Hindlimb muscle (tissue), 1 donor: ENCODE measurements around the gene OPCML. TPM values are rescaled to one million over a fixed set of nuclear protein-coding genes. Genes with fewer than 3 reads are reported as not detected.

Source experiments
- DNase-seq: peaks from one replicate; pipeline ENCODE4 v3.0.0-alpha.2; 2013
- polyA plus RNA-seq: library from polyadenylated mRNA; unstranded; fragments of 120-200 nt; gene quantifications from one replicate; pipeline ENCODE4 v1.2.1, GENCODE V29; 2013; ENCODE audit not compliant: insufficient read length

OPCML gene
- polyA plus RNA-seq, 1 donor, result 1.1 TPM

DNA sequence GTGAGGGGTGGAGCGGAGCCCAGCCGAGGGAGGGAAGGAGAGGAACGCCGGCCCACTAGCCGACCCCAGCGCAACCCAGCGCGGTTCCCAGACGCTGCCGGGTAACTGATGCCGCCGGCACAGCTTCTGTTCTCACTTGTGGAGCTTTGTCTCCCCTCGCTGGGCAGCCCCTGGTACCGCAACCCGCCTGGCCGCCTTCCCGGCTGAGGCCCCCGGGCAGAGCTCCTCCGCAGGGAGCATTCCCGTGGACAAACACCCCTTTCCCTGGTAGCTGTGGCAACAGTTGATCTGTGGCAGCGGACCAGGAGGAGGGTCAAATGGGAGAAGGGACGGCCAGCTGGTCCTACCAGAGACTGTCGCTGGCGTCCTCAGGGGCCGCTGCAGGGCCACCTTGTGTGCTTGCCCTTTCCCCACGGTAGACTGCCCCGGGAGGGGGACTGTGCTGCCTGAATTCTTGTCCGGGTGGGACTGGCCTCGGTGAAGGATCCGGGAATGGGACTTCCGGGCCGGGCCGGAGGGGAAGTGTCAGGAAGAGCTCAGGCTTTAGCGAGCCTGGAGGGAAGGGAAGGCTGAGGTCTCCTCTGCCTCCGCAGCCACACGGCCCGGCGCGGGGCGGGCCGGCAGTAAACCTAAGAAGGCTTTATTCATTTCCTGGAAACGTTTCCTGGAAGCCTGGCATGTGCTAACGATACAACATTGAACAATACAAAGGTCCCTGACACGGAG is 468.0 kb downstream of the OPCML start:
- peak; percentile 73 for DNase-seq

DNA sequence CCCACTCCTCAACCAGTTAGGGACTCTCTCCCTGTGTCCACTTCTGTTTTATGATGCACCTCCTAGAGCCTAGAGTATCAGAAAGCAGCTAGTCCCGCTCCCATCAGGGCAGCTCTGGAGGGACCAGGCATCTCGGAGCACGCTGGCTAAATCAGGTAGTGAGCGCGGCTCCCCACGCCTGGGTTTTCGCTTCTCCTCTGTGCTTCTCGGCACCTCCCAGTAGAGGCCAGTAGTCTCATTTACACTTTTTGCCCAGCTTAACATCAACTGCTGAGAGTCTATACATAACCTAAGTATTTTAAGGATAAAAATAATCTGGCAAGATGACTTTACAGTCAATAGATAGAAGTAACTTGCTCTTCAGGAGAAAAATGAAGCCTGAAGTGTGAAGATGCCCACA is 473.8 kb downstream of the OPCML start:
- DNase-seq, result no peak

DNA sequence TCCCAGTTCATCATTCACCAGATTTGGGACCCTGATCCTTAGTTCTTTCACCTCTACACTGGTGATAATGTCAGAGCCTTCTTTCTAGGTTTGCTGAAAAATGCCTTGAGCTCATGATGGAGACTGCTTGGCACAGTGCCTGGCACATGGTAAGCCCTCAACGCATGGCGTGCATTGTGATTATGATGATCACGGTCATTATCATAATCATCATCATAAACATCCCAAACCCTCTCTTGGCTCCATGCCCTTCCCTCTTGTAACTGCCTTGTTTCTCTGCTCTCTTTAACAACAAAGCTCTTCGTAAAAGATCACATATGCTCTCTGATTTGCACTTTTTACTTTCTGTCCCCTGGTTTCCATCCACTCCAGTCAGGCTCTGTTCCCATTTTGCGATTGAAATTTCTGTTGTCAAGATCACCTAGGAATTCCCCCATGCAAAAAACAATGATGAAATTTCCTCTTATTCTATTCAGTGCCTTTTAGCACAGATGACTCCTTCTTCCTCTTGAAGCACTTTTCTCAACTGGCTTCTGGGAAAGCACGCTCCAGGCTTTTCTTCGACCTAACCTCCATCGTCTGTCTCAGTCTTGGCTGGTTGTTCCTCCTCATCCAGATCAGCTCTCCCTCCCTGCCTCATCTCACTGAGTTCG is 479.1 kb downstream of the OPCML start:
- DNase-seq, result no peak

DNA sequence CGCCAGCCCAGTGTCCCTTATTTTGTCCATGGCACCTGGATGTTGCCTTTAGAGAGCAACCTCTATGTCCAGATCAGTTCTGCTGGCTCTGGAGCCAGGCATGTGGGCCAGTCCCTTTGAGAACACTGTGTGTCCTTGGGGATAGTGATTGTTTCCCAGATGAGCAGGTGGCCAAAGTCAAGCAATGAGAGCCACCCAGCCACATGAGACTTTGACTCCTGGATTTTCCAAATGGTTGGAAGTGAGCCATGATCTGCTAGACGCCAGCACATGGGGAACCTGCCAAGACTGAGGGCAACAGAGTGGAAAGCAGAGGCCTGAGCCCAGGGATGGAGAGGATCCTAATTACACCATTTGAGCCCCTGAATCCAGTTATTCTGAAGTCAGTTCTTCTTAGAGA is 479.8 kb downstream of the OPCML start:
- no peak for DNase-seq

DNA sequence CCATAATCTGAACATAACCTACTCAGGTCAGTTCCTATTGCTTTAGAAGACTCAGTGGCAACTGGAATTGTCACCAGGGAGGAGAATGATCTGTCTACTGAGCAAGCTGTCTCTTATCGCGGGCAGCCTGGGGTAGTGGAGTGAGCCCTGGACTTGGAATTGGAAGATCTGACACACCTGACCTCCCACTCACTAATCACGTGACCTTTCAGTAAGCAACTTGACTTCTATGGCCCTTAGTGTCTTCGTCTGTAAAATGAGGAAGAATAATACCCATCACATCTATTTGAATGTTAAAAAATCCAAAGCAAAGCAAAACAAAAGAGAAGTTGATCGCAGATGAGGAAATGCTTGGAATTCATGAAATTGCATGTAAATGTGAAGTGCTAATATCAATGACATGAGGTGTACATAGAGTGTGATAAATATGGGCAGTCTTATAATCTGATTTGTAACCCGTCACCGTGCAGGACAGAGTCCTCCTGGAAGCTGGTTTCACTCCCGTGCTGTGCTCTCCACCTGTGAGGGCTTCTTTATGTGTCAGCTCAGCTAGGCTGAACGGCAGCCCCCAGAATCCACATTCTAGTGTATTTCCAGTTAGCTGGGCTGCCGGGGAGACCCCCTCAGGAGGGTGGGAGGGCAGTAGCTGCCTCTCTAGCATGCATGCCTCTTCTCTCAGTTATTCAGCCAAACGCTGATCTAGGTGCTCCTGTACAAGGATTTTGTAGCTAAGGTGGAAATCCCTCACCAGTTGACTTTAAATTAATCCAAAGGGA is 482.9 kb downstream of the OPCML start:
- no peak for DNase-seq

DNA sequence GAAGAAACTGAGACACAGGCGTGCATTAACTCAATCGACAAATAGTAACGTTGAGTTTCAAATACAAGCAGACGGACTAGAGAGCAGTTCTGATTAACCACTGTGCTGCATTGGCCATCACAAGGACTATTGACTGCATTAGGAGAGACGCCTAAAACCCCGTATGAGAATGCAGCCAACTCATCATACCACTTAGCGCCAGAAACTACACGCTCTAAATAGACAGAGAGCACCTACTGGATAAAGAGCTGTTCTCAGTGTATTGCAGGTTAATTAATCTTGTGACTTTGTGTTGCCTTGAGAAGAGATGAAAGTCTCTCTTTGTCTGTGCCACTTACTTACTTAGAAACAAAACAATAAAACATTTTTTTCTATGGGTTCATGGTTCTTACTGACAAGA is 484.0 kb downstream of the OPCML start:
- no peak for DNase-seq

DNA sequence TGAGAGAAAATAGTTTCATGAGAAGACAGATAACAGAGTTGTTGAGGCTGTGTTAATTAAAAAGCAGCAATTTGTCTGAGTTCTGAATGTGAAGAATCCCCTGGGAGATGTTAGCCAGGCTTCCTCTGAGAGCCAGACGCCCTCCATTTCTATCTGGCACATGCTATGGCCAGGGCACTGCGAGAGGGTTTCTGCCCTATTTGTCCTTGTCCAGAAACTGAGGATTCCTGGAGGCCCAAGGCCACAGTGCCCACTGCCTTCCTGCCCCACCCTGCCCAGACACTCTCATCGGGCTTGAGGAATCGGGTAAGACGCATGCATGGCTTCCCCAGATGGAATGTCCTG is 484.6 kb downstream of the OPCML start:
- no peak for DNase-seq

DNA sequence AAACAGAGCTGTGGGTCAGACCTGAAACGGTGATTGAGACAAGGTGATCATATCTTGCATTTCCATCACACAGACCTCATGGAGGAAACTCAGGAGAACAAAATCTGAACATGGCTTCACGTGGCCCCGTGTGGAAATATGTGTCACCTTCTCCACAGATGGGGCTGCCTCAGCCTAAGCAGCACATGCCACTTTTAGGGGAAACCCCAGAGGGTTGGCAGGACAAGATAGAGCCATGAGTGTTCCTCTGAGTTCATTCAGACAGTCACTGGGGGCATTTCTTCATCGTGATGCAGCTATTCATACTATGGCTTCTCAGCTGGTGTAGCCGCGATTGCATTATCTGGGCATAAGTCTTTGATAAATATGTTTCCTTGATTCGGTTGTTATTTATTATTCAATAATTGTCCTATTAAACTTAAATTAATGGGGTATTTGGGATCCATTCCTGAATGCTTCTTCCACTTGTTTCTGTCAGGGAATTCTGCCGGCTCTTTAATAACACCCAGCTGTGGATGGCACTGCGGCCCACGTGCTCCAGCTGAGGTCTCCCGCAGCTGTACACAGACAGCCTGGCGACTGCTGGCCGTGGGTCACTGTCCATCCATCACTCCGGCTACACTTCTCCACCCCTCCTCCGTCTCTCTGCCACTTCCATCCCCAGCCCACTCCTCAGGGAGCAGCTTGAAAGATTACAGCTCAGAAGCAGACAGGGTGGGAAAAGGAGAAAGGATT is 485.1 kb downstream of the OPCML start:
- no peak for DNase-seq

DNA sequence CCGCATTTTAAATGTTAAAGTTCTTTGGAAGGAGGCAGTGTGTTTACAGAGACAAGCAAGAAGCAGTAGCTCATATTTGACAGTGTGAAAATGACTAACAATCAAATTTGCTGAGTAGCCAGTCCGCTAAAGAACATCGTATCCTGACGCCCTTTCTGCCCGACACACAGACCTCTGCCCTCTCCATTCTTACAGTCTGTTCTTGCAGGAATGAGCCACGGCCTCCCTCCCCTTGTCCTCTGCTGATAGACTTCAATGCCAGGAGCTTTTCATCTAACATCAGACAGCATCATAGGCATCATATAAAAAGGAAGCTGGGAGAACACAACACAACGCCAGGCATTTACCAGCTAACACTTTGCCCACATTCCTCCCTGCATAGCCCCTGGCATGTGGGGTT is 486.0 kb downstream of the OPCML start:
- no peak for DNase-seq

DNA sequence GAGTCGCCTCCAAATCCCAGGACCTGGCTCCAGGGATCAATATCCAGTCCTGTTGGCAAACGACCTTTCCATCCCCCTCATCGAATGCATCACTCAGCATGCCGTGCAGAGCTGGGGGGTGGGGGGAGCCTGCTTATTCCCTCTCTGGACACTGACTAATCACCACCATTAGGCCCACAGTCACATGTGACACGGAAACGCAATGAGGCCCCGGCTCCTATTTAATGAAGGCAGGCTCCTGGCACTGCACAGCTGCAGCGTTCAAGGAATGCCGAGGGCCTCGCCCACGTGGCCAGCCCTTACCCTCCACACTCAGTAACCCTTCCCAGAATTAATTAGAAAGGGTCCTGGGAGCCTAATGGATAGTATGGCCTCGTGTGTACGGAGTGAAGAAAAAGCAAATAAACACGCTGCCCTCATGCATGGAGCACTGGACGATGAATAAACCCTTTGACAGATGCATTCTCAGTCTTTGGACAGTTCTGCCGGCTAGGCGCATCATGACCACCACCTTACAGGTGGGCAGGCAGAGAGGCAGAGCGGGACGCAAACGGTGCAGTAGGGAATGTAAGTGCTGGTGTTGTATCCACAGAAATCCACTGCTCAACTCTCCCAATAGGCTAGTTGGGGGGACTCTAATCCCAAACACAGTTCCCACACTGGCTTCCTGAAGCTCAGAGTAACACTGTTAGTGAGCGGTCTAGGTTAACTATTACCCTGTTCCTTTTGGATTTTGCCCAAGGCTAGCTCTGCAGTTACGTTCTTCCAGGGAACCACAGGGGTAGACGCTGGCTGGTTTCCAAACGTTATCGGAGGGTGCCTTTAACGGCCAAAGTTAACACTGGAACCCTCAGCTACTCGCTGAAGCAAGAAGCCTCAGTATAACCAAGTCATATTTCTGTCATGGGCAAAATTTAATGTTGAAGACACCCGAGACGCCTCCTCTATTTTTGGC is 490.1 kb downstream of the OPCML start:
- DNase-seq, result no peak

DNA sequence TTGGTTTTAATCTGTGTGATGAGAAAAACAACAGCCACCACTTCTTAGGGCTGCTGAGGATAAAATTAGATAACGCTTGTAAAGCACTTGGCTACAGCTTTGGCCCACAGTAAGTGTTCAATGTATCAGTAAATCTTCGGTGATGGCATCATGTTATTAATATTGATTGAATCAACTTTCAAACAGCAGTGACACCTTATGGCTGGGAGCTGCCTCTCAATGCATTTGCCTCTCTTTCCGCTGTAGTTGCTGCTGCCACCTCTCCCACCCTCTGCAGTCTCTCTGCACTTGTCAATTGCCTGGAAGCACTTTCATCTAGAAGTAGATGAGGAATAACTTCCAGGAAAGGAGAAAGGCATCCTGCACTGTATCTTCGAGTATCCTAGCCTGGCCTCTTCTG is 491.1 kb downstream of the OPCML start:
- DNase-seq, result no peak

DNA sequence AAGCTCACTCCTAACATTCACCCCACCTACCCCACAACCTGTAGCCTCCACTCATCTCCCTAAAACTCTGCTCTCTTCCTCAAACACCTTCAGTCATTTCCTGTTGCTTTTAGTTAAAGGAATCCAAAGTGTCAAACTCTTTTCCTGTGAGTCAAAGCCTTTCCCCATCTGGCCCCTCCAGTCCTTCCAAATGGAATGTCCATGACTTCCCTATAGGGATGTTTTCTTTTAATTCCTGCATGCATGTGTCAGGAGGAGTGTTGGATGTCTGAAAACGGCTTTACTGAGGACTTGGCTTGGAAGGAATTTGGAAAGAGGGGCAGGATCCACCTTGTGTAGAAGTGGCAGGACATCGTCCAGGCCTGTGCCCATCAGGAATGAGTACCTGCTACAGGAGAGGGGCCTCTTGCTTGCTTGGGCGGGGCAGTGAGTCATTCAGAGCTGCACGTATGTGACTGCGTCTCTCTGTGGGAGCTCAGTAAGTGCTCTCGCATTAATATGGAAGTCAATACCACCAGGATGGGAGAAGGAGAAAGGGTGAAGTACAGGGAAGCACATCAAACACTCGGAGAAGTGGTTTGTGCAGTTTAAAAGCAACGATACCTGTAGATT is 491.9 kb downstream of the OPCML start:
- no peak for DNase-seq

DNA sequence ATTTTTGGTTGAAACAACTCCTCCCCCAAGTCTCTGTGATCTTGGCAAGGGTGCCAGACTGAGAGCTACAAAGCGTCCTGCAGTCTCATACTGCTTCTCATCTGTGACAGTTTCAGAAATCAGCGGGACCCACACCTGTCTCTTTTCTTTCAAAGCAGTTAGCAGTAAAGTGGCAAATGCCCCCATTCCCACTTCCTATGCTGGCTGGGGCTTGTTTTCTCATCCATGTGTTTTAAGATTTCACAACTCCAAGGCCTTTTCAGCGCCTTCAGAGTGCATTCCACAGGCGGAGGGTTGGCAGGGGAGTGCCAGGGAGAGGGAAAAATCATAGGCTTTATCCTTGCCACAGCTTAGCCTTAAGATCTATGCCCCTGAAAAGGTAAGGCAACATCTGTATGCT is 493.5 kb downstream of the OPCML start:
- DNase-seq, result no peak

DNA sequence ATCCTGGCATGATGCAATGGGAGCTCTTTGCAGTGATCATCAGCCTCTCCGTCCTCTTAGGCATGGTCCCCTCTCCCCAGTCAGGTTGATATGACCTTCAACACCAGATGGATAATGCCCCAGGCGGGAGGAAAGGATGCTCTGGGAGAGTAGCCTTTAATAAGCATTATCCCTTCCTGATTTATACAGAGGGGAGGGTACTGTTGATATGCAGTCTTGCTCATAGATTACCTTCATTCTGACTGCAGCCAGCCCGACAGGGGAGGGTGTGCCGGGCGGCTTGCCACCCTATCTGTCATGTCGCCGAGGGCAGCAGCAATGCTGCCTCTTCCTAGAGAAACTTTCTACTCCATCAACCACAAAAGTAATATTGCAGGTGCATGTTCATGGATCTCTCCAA is 497.4 kb downstream of the OPCML start:
- no peak for DNase-seq

DNA sequence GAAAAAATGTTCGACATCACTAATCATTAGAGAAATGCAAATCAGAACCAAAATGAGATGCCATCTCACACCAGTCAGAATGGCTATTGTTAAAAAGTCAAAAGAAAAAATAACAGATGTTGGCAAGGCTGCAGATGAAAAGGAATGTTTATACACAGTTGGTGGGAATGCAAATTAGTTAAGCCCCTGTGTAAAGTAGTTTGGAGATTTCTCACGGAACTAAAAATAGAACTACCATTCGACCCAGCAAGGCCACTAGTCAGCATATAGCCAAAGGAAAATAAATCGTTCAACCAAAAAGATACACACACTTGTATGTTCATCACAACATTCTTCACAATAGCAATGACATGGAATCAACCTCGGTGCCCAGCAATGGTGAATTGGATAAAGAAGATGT is 503.2 kb downstream of the OPCML start:
- DNase-seq, result no peak

DNA sequence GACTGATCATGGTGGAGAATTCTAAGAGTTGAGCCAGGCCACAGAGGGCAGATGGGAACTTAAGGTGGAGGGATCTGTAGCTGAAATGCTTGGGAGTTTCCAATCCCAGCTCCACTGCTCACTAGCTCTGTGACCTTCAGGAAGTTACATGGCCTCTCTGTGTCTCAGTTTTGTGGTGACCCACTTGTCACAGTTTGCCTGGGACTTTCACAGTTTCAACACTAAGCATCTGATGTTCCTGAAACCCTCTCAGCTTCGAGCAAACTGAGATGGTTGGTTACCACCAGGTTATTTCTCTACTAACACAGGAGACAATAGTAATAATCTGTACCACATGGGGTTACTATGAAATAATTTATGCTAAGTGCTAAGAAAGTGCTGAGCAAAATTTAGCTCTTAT is 505.3 kb downstream of the OPCML start:
- no peak for DNase-seq

DNA sequence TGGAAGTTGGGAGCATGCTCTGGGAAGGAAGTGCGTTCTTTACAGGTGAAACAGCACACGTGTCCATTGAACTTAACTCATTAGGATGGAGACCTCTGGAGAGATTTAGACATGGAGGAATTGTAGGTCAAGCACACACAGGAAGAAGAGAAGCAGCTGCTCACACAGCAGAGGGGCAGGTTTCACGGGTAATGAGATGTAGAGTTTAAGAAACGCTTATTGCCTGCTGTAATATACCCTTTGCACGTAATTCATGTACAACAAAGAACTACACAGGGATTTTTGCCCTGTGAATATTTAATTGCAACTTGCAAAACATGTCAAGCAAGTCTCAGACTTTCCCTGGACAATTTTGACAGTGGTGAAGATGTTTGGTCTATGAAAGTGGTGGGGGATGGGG is 508.0 kb downstream of the OPCML start:
- no peak for DNase-seq

DNA sequence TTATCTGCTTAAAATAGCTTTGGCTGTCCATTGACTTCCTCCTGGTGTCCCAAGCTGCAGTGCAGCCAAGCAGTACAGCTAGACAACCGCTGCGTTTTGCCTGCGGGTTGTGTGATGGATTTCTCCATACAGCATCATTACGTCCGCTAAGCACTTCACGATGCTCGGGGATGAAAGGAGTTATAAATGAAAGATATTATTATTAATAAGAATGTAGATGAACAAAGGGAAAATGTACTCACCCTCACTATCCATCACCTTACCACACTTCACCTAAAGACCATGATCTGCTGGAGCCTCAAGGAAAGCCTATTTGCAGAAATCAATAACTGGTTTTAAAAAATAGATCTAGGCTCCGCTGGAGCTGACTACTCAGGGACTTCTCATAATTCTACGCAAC is 509.1 kb downstream of the OPCML start:
- no peak for DNase-seq

DNA sequence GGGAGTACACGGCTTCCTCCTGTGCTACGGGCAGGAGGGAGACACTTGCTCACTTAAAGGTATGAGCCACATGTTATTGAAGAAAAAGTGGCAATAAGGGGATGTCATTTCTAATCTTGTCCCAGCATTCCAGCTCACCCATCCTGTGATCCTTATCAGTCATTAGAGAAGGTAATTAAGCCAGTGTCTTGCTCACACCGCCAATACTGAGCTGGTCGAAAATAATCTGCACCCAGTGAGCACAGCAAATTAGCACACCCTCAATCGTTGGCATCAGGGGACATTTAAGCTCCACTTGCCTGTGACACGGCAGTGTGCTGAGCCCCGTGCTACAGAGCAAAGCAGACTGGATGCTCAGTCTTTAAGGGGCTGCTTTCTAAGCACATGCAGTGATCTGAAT is 510.7 kb downstream of the OPCML start:
- no peak for DNase-seq

DNA sequence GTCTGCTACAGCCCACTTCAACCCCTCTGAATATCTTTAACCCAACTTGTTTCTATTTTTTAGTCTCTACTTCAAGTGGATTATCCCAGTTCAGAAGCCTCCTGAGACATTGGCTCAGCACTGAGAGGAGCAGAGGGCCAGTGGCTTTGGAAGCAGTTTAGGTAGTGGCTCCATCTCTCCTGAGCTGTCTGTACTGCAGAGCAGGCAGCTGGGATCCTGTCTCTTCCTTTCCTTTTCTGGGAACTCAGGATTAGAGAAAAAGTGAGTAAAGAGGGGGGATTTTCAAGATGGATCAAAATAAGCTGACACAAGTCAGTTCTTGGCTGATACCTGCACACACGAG is 512.0 kb downstream of the OPCML start:
- DNase-seq, result no peak

DNA sequence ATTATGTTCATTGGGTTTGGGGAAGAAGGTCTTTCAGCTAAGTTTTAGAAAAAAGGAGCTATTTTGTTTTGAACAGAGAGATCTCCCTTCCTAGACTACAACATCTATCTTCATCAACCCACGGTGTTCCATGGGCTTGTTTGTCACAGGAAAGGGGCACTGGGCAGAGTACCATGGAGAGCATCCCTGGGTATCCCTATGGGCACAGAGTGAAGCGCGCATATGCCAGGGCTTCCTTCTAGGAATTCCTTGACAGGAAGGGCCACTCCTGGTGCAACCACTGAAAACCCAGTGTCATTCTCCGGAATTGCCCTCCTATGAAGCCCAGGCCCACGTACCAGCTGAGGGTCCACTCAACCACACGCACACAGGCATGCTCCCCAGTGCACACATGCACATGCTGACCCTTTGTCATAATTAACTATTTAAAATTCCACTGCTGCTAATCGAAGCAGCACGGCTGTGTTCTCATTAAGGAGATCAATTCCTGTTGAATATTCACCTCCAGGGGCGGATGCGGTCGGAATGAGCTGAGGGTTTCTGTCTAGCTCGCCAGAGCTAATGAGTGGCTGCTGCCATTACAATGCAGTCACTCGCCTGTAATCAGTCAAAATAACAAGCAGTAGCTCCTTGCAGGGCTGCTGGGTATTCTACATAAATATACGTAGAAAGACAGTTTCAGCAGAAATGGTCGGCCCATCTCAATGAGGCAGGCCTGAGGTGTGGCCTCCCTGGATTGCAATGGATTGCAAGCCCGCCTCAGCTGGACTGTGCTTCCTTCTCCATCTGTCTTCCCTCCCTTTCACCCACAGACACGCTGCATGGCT is 512.5 kb downstream of the OPCML start:
- DNase-seq, result no peak
